IPS-20b (cell line): ENCODE data around the gene REV3L.

ENCODE experiments used
- H3K27ac ChIP-seq: one replicate; pipeline ENCODE4 v1.5.1; 2013; ENCODE audit warnings: low read length
- H3K27me3 ChIP-seq: 2 replicates; pipeline ENCODE4 v1.6.1; 2013; ENCODE audit warnings: mild to moderate bottlenecking, low read length, inconsistent platforms; ENCODE audit not compliant: insufficient read depth
- H3K36me3 ChIP-seq: 2 replicates; pipeline ENCODE4 v1.6.1; 2013; ENCODE audit warnings: low read depth, mild to moderate bottlenecking, inconsistent platforms, low read length, moderate library complexity; ENCODE audit not compliant: insufficient read depth
- H3K4me1 ChIP-seq: 2 replicates; pipeline ENCODE4 v1.6.1; 2013; ENCODE audit warnings: mild to moderate bottlenecking, control low read depth, inconsistent platforms, low read length, moderate library complexity; ENCODE audit not compliant: insufficient read depth
- H3K4me3 ChIP-seq: 2 replicates; pipeline ENCODE4 v1.5.1; 2013; ENCODE audit warnings: mild to moderate bottlenecking, low read length, inconsistent platforms
- H3K9ac ChIP-seq: 2 replicates; pipeline ENCODE4 v1.6.1; 2013; ENCODE audit warnings: low read depth, mild to moderate bottlenecking, inconsistent platforms, low read length, moderate library complexity
- H3K9me3 ChIP-seq: 2 replicates; pipeline ENCODE4 v1.6.1; 2013; ENCODE audit warnings: mild to moderate bottlenecking, low read depth, low read length, inconsistent platforms; ENCODE audit not compliant: insufficient read depth

REV3L gene

GRCh38 chr6:111464184-111464583, 18.8 kb downstream of the REV3L start:
- Histone ChIP-seq H3K27ac (no peak overlapping the region), H3K27me3 (no peaks in the 10 kb centered on the region), H3K9ac (no peak overlapping the region), H3K4me1 (no peaks in the 10 kb centered on the region), H3K4me3 (no peak overlapping the region), H3K9me3 (0 out of 2 replicates have a peak, but pooled peaks cover 5% of the 10 kb centered on the region), H3K36me3 (peaks cover 3% of the 10 kb centered on the region; the same call in 1 of the 2 replicates)

GRCh38 chr6:111462770-111463391, 20.1 kb downstream of the REV3L start:
- H3K9me3 ChIP-seq = peaks cover 5% of the 10 kb centered on the region; the same call in 1 of the 2 replicates
- no peak overlapping the region for H3K9ac ChIP-seq
- H3K4me3 ChIP-seq = no peak overlapping the region
- H3K36me3 ChIP-seq = peaks cover 3% of the 10 kb centered on the region; the same call in 1 of the 2 replicates
- no peaks in the 10 kb centered on the region for H3K4me1 ChIP-seq
- no peak overlapping the region for H3K27ac ChIP-seq
- no peaks in the 10 kb centered on the region for H3K27me3 ChIP-seq

- Histone ChIP-seq H3K9me3 (peaks cover 5% of the 10 kb centered on the region; the same call in 1 of the 2 replicates), H3K27me3 (no peaks in the 10 kb centered on the region), H3K4me3 (no peak overlapping the region), H3K4me1 (no peaks in the 10 kb centered on the region), H3K9ac (no peak overlapping the region), H3K36me3 (peaks cover 3% of the 10 kb centered on the region; the same call in 1 of the 2 replicates), H3K27ac (no peak overlapping the region)
These were observed 21.2 kb downstream of the REV3L start for GRCh38 chr6:111461860-111462259.

GRCh38 chr6:111458670-111459232, 24.3 kb downstream of the REV3L start:
- Histone ChIP-seq H3K9me3 (peaks cover 5% of the 10 kb centered on the region; the same call in 1 of the 2 replicates), H3K36me3 (peaks cover 3% of the 10 kb centered on the region; the same call in 1 of the 2 replicates), H3K9ac (no peak overlapping the region), H3K4me1 (no peaks in the 10 kb centered on the region), H3K27ac (no peak overlapping the region), H3K27me3 (no peaks in the 10 kb centered on the region), H3K4me3 (no peak overlapping the region)

- Histone ChIP-seq H3K9ac (no peak overlapping the region), H3K27me3 (no peaks in the 10 kb centered on the region), H3K36me3 (peaks cover 3% of the 10 kb centered on the region; the same call in 1 of the 2 replicates), H3K4me1 (no peaks in the 10 kb centered on the region), H3K4me3 (no peak overlapping the region), H3K9me3 (peaks cover 5% of the 10 kb centered on the region; the same call in 1 of the 2 replicates), H3K27ac (no peak overlapping the region)
These were observed 26.8 kb downstream of the REV3L start for GRCh38 chr6:111456208-111456607.

- Histone ChIP-seq H3K36me3 (no peaks in the 10 kb centered on the region), H3K9me3 (no peaks in the 10 kb centered on the region), H3K4me3 (no peak overlapping the region), H3K27ac (no peak overlapping the region), H3K27me3 (no peaks in the 10 kb centered on the region), H3K9ac (no peak overlapping the region), H3K4me1 (no peaks in the 10 kb centered on the region)
These were observed 32.4 kb downstream of the REV3L start for GRCh38 chr6:111450636-111451035.

GRCh38 chr6:111450087-111450486, 32.9 kb downstream of the REV3L start:
- Histone ChIP-seq H3K4me3 (no peak overlapping the region), H3K9me3 (no peaks in the 10 kb centered on the region), H3K9ac (no peak overlapping the region), H3K27ac (no peak overlapping the region), H3K4me1 (no peaks in the 10 kb centered on the region), H3K36me3 (no peaks in the 10 kb centered on the region), H3K27me3 (no peaks in the 10 kb centered on the region)

GRCh38 chr6:111449129-111449528, 33.9 kb downstream of the REV3L start:
- no peak overlapping the region for H3K9ac ChIP-seq
- H3K36me3 ChIP-seq = no peaks in the 10 kb centered on the region
- H3K4me1 ChIP-seq = no peaks in the 10 kb centered on the region
- no peaks in the 10 kb centered on the region for H3K27me3 ChIP-seq
- H3K27ac ChIP-seq = no peak overlapping the region
- H3K4me3 ChIP-seq = no peak overlapping the region
- no peaks in the 10 kb centered on the region for H3K9me3 ChIP-seq

- no peaks in the 10 kb centered on the region for H3K4me1 ChIP-seq
- no peaks in the 10 kb centered on the region for H3K36me3 ChIP-seq
- no peaks in the 10 kb centered on the region for H3K27me3 ChIP-seq
- H3K4me3 ChIP-seq = no peak overlapping the region
- no peak overlapping the region for H3K27ac ChIP-seq
- H3K9ac ChIP-seq = no peak overlapping the region
- H3K9me3 ChIP-seq = no peaks in the 10 kb centered on the region
These were observed 36.0 kb downstream of the REV3L start for GRCh38 chr6:111447051-111447450.

GRCh38 chr6:111445861-111446267, 37.2 kb downstream of the REV3L start:
- Histone ChIP-seq H3K27me3 (no peaks in the 10 kb centered on the region), H3K4me3 (no peak overlapping the region), H3K9ac (no peak overlapping the region), H3K36me3 (no peaks in the 10 kb centered on the region), H3K9me3 (no peaks in the 10 kb centered on the region), H3K4me1 (no peaks in the 10 kb centered on the region), H3K27ac (no peak overlapping the region)

- no peak overlapping the region for H3K27ac ChIP-seq
- H3K4me1 ChIP-seq = no peaks in the 10 kb centered on the region
- H3K9ac ChIP-seq = no peak overlapping the region
- no peak overlapping the region for H3K4me3 ChIP-seq
- H3K9me3 ChIP-seq = no peaks in the 10 kb centered on the region
- no peaks in the 10 kb centered on the region for H3K27me3 ChIP-seq
- no peaks in the 10 kb centered on the region for H3K36me3 ChIP-seq
These were observed 38.2 kb downstream of the REV3L start for GRCh38 chr6:111444794-111445193.

- H3K9ac ChIP-seq = no peak overlapping the region
- H3K27me3 ChIP-seq = no peaks in the 10 kb centered on the region
- no peak overlapping the region for H3K27ac ChIP-seq
- H3K36me3 ChIP-seq = no peaks in the 10 kb centered on the region
- no peaks in the 10 kb centered on the region for H3K9me3 ChIP-seq
- no peak overlapping the region for H3K4me3 ChIP-seq
- H3K4me1 ChIP-seq = no peaks in the 10 kb centered on the region
These were observed 41.3 kb downstream of the REV3L start for GRCh38 chr6:111441678-111442243.
